ENCODE data around the gene NKTR.

Gene NKTR

GRCh38 chr3:42658091-42658770, 57.7 kb downstream of the NKTR start:
- H3K4me3 Mint-ChIP-seq: no peak overlapping the region
- no peaks in the 10 kb centered on the region for H3K36me3 Mint-ChIP-seq
- peaks cover 7 to 8% of the 10 kb centered on the region in 2 donors for H3K27me3 Mint-ChIP-seq
- DNase-seq (no peak), ATAC-seq (replicated peaks) (no peak)
- no peak overlapping the region for H3K27ac Mint-ChIP-seq
- no peaks in the 10 kb centered on the region for H3K9me3 Mint-ChIP-seq
- peaks cover 6 to 15% of the 10 kb centered on the region in 2 donors for H3K4me1 Mint-ChIP-seq

- ATAC-seq (replicated peaks) (no peak), DNase-seq (no peak)
- Mint-ChIP-seq H3K36me3 (no peaks in the 10 kb centered on the region), H3K27me3 (peaks cover under 1 to 1% of the 10 kb centered on the region in 2 donors), H3K4me1 (peaks cover 8 to 15% of the 10 kb centered on the region in 2 donors), H3K27ac (no peak overlapping the region), H3K4me3 (no peak overlapping the region), H3K9me3 (no peaks in the 10 kb centered on the region)
Observed at GRCh38 chr3:42658771-42659390, 58.4 kb downstream of the NKTR start.

- H3K27me3 Mint-ChIP-seq: no peaks in the 10 kb centered on the region
- no peak for DNase-seq
Observed at GRCh38 chr3:42659451-42660130, 59.1 kb downstream of the NKTR start.

DNA sequence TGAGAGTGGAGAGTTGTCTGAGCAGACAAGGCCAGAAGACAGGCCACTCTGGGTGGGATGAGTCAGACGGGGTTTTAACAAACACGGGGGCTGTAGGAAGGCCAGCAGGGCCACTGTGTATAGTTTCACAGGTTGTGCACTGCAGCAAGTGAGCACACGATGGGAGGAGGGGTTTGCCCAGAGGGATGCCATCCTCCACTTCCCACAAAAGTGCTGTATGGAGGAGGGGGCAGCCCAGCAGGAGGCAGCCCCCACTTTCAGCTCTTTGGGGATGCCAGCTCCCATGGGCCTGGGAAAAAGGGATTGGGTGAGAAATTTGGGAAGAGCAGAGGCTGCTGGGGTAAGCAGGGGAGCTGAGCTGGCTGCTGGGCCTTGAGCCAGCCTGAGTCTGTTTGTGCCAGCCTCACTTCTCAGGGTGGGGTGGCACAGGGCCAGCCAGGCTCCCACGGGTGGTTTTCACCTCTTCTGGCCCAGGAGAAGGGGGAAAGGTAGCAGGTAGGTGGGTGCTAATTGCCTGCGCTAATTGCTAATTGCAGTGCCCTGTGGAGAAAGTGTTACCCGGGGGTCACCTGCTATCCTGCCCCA, 59.7 kb downstream of the NKTR start:
- Mint-ChIP-seq H3K9me3 (no peaks in the 10 kb centered on the region), H3K36me3 (no peaks in the 10 kb centered on the region), H3K4me3 (no peak overlapping the region), H3K27me3 (no peaks in the 10 kb centered on the region), H3K27ac (no peak overlapping the region), H3K4me1 (peaks cover 11 to 17% of the 10 kb centered on the region in 2 donors)
- ATAC-seq (replicated peaks) (no peak), DNase-seq (no peak)

More at GRCh38 chr3:42659451-42660130, 59.1 kb downstream of the NKTR start:
- peaks cover 11 to 17% of the 10 kb centered on the region in 2 donors for H3K4me1 Mint-ChIP-seq
- no peaks in the 10 kb centered on the region for H3K9me3 Mint-ChIP-seq
- H3K27ac Mint-ChIP-seq: no peak overlapping the region
- ATAC-seq (replicated peaks): no peak
- no peaks in the 10 kb centered on the region for H3K36me3 Mint-ChIP-seq
- no peak overlapping the region for H3K4me3 Mint-ChIP-seq

GRCh38 chr3:42660898-42661297, 60.4 kb downstream of the NKTR start:
- H3K27ac Mint-ChIP-seq: no peak overlapping the region
- no peak overlapping the region for H3K4me3 Mint-ChIP-seq
- no peak for DNase-seq
- H3K27me3 Mint-ChIP-seq: no peaks in the 10 kb centered on the region
- peaks cover 11 to 17% of the 10 kb centered on the region in 2 donors for H3K4me1 Mint-ChIP-seq
- no peaks in the 10 kb centered on the region for H3K36me3 Mint-ChIP-seq
- no peak for ATAC-seq (replicated peaks)
- no peaks in the 10 kb centered on the region for H3K9me3 Mint-ChIP-seq

GRCh38 chr3:42661593-42662022, 61.1 kb downstream of the NKTR start:
- H3K4me1 Mint-ChIP-seq: peaks cover 11 to 17% of the 10 kb centered on the region in 2 donors
- H3K36me3 Mint-ChIP-seq: no peaks in the 10 kb centered on the region
- DNase-seq (no peak), ATAC-seq (replicated peaks) (no peak)
- H3K27me3 Mint-ChIP-seq: no peaks in the 10 kb centered on the region
- H3K27ac Mint-ChIP-seq: no peak overlapping the region
- H3K9me3 Mint-ChIP-seq: no peaks in the 10 kb centered on the region
- no peak overlapping the region for H3K4me3 Mint-ChIP-seq

DNA sequence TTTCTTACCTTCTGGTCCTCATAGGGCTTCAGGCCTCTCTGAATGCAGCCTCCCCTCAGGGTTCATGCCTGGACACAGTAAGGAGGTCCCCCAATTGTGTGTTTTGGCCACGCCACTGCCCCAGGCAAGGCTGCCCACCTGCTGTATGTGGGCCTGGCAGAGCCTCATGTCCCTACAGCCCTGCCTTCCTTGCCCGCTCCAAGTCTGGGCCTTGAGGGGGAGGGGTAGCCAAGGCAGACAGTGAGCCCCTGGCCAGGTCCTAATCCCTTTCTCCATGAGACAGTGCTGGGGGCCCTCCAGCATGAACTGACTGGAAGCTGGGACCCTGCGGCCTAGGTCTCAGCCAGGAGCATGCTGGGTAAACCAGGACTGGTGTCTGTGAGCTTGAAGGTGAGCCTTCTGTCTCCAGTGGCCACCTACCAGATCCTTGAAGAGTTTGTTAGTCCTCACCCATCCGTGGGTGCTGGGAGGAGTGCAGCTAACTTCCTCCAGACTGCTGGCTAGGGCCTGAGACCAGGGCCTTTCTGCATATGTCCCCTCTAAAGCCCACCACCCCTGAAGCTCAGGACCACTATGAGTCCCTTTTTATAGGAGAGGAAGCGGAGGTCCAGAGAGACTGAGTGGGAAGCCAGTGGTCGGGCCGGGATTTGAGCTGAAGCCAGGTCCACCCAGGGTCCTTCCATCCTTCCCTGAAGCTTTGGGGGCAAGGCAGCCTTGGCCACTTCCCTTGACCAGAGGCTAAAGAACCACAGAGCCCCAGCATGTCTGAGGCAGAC, 61.7 kb downstream of the NKTR start:
- DNase-seq (no peak), ATAC-seq (replicated peaks) (no peak)
- Mint-ChIP-seq H3K9me3 (no peaks in the 10 kb centered on the region), H3K4me1 (peaks cover 11 to 17% of the 10 kb centered on the region in 2 donors), H3K27ac (no peak overlapping the region), H3K36me3 (no peaks in the 10 kb centered on the region), H3K27me3 (no peaks in the 10 kb centered on the region), H3K4me3 (no peak overlapping the region)

DNA sequence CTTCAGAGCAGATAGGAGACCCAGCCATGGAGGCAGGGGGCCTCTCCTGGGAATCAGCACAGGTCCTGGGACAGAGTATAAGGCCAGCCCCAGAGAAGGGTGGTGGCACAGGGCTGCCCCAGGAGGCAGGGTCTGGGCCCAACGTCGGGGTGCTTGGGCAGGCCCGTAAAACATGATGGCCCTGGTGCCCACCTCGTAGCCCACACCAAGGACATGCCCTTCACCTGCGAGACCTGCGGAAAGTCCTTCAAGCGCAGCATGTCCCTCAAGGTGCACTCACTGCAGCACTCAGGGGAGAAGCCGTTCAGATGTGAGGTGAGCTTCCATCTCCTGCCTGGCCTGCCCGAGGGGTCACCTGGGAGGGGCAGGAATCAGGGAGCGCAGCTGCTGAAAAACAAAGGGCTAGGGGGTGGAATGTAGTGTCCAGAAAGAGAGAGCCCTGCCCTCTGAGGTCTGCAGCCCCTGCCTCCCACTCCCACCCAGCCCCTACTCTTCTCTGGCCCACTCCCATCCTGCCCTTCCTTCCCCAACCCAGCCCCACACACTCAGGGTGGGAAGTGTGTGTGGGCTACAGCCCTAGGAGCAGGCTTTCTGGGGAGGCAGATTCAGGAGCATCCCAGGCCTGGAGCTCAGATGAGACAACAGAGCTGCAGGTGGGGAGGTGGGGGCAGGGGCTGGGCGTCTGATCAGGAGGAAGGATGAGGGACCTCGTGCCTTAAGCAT, 62.5 kb downstream of the NKTR start:
- DNase-seq (no peak), ATAC-seq (replicated peaks) (no peak)
- no peaks in the 10 kb centered on the region for H3K36me3 Mint-ChIP-seq
- no peaks in the 10 kb centered on the region for H3K9me3 Mint-ChIP-seq
- peaks cover 11 to 17% of the 10 kb centered on the region in 2 donors for H3K4me1 Mint-ChIP-seq
- H3K4me3 Mint-ChIP-seq: no peak overlapping the region
- peak overlapping the region; percentile 65 for H3K27ac Mint-ChIP-seq
- no peaks in the 10 kb centered on the region for H3K27me3 Mint-ChIP-seq

DNA sequence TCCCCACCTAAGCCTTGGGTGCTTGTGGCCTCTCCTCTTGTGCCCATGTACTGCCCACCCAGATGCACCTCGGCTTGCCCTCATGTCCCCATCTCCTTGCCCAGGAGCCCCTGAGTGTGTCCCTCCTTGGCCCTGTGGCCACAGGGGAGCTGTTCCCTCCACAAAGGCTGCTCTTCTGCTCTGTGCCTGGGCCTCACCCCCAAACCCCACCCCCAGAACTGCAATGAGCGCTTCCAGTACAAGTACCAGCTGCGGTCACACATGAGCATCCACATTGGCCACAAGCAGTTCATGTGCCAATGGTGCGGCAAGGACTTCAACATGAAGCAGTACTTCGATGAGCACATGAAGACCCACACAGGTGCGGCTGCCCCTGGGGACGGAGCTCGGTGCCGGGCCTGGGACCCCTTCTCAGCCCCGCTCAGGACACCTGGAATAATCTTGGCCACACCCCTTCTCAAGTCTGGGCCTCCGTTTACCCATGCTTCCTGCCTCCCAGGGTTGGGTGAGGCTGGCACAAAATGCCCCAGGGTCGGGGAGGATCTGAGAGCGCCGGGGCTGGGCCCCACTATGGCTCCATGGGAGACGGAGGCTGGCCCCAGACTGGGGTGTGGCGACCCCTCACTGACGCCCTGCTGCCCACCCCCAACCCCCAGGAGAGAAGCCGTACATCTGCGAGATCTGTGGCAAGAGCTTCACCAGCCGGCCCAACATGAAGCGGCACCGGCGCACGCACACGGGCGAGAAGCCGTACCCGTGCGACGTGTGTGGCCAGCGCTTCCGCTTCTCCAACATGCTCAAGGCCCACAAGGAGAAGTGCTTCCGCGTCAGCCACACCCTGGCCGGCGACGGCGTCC, 63.3 kb downstream of the NKTR start:
- H3K36me3 Mint-ChIP-seq: no peaks in the 10 kb centered on the region
- peak overlapping the region; percentile 59 for H3K27ac Mint-ChIP-seq
- H3K27me3 Mint-ChIP-seq: no peaks in the 10 kb centered on the region
- H3K4me1 Mint-ChIP-seq: peaks cover 11 to 13% of the 10 kb centered on the region in 2 donors
- peaks cover 0 to 1% of the 10 kb centered on the region in 2 donors for H3K9me3 Mint-ChIP-seq
- peak overlapping the region; percentile 69 to 72 for H3K4me3 Mint-ChIP-seq
- ATAC-seq (replicated peaks) (peak; percentile 75 to 80), DNase-seq (no peak)

DNA sequence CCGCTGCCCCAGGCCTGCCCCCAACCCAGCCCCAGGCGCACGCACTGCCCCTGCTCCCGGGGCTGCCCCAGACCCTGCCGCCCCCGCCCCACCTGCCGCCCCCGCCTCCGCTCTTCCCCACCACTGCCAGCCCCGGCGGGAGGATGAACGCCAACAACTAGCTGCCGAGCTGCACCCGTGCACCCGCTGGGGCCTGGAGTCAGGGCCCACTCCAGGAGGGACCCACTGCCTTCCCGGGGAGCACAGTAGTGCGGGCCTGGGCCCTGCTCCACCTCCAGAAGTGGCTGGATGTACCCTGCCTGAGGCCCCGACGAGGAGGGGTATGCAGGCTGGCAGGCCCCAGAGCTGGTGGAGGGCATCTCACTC, 63.9 kb downstream of the NKTR start:
- Mint-ChIP-seq H3K4me1 (peaks cover 11% of the 10 kb centered on the region in 2 donors), H3K36me3 (no peaks in the 10 kb centered on the region), H3K4me3 (peak overlapping the region in 1 of 2 donors; percentile 52), H3K27ac (no peak overlapping the region), H3K27me3 (no peaks in the 10 kb centered on the region), H3K9me3 (peaks cover 0 to 1% of the 10 kb centered on the region in 2 donors)
- ATAC-seq (replicated peaks): no peak
- DNase-seq: no peak

- peaks cover 0 to 1% of the 10 kb centered on the region in 2 donors for H3K9me3 Mint-ChIP-seq
- H3K4me3 Mint-ChIP-seq: no peak overlapping the region
- DNase-seq (no peak), ATAC-seq (replicated peaks) (no peak)
- no peaks in the 10 kb centered on the region for H3K36me3 Mint-ChIP-seq
- H3K27me3 Mint-ChIP-seq: no peaks in the 10 kb centered on the region
- H3K27ac Mint-ChIP-seq: no peak overlapping the region
- H3K4me1 Mint-ChIP-seq: peaks cover 9 to 11% of the 10 kb centered on the region in 2 donors
Observed at GRCh38 chr3:42665050-42665878, 64.8 kb downstream of the NKTR start.

GRCh38 chr3:42666022-42666421, 65.5 kb downstream of the NKTR start:
- peaks cover 0 to 1% of the 10 kb centered on the region in 2 donors for H3K9me3 Mint-ChIP-seq
- H3K27me3 Mint-ChIP-seq: no peaks in the 10 kb centered on the region
- H3K27ac Mint-ChIP-seq: no peak overlapping the region

More at GRCh38 chr3:42666022-42666421, 65.5 kb downstream of the NKTR start:
- DNase-seq (no peak), ATAC-seq (replicated peaks) (no peak)
- Mint-ChIP-seq H3K4me1 (peaks cover 9 to 11% of the 10 kb centered on the region in 2 donors), H3K36me3 (no peaks in the 10 kb centered on the region), H3K4me3 (no peak overlapping the region)

All from stimulated activated naive B cell treated with anti-CD40 and anti-IgM and Interleukin-4, amounts not matched to agents 10 μg/mL and 1 μg/mL and 100 μg/mL, for 72 hours (primary cell).